RPMI7951 (cell line): ENCODE measurements around the gene ADGRG1. TPM values are rescaled to one million over a fixed set of nuclear protein-coding genes. Genes with fewer than 3 reads are reported as not detected.
A peak's percentile ranks its signal among the peaks of the same experiment; 100 is the strongest.

Experiments used
- DNase-seq: peaks from one replicate; pipeline ENCODE4 v3.0.0-alpha.2; 2012; ENCODE audit warnings: low read depth
- total RNA-seq: library from RNA; depleted of rRNA; stranded (reverse); fragments of >200 nt; shearing (Covaris generic); gene quantifications from 2 replicates; pipeline ENCODE4 v1.2.3, GENCODE V29; 2014

Gene ADGRG1
- total RNA-seq, 1 experiment from 2014 or later, result 3.7 TPM

DNA sequence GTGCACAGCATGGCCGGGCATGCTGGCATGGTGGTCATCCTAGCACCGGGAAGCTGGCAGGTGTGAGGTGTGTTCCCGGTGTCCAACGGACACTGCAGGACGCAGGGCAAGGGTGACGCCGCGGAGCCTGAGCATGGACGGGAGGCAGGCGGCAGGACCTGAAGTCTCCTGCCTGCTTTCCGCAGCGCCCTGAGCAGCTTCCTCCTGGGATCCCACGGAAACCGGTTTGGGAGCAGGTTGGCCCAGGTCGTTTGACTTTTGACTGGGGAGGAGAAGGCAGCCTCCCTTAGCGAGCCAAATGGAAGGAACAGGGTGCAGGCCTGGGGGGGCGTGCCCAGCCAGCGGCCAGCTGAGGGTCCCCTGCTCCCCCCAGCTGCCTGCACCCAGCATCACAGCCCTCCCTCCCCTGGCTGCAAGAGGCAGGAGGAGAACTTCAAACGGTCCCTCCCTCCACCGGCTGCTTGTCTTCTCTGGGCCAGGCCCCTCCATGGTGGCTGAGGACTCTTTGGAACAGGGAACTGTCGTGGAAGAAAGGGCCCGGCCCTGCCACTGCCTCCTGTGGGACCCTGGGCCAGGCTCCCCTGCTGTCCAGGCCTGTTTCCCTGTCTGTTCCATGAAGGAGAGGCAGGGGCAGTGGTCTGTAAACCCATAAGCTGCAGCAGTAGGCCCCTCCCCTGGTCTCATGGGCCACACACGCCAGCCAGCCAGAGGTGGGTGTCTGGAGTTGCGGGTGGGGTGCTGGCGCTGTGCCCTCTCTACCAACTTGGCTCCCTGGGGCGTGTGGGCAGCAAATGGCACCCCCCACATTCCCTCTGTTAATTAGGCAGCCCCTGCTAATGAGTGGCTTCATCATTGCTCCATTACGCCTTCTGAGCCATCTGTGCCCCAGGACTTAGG lies 7.8 kb upstream of the ADGRG1 start:
- DNase-seq, result no peak

DNA sequence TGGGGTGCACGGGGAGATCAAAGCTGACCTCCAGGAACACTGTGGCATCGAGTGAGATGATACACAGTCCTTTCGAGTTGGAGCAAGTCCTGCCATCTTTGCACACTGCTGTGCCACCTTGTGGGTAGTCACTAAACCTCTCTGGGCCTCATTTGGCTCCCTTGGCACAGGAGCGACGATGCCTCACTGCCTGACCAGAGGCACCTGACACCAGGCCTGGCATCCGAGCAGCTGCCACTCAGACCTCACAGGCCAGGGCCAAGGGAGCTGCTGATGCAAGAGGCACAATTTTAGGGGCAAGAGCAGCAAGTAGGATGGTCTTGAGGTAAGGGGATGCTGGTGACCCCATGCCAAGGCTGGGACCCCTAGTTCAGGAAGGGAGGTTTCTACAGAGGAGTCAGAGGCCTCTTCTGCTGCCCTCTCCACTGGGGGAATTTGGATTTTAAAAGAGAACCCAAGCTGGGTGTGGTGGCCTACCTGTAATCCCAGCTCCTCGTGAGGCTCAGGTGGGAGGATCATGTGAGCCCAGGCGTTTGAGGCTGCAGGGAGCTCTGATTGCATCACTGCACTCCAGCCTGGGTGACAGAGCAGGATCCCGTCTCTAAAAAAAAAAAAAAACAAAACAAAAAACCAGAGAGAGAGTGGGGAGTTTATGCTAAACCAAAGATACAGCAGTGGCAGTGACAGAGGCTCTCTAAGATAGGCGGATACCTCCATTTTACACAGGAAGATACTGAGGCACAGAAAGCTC lies 6.7 kb upstream of the ADGRG1 start:
- DNase-seq, result no peak

DNA sequence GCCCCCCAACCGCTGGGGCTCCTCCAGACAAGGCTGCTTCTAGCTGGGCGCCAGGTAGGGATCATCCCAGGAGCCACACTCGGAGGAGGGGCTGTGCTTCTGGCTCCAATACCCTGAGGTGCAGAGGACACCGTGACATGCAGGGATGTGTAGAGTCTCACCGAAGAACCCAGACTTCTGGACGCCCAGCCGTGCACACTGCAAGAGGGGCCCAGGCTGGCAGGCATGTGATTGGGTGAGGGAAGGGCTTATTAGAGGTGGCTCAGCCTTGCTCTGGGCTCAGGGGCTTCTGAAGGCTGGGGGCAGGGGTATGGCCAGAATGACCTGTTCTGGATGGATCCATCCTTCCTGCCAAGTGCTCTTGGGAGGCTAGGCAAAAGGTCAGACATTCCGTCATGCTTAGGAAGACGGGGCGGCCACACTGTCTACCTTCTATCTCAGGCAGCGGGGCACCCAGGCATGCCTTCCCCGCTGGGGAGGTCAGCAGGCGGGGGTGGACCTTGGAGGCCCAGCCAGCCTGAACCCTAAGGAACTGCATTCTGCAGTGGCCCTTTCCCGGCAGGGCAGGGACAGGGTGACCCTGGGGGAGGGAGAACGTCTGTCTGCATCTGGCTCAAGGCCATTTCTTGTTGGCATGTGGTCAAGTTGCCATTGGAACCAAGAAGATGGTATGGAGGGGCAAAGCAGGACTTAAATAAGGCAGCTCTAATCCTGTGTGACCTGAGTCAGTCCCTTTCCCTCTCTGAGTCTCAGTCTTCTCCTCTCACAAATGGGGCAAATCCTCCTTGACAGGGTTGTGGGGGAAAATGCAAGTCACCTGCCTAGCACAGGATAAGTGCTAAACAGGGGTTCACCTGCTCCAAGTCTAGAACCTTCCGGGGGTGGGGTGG lies 5.8 kb upstream of the ADGRG1 start:
- DNase-seq, result no peak

DNA sequence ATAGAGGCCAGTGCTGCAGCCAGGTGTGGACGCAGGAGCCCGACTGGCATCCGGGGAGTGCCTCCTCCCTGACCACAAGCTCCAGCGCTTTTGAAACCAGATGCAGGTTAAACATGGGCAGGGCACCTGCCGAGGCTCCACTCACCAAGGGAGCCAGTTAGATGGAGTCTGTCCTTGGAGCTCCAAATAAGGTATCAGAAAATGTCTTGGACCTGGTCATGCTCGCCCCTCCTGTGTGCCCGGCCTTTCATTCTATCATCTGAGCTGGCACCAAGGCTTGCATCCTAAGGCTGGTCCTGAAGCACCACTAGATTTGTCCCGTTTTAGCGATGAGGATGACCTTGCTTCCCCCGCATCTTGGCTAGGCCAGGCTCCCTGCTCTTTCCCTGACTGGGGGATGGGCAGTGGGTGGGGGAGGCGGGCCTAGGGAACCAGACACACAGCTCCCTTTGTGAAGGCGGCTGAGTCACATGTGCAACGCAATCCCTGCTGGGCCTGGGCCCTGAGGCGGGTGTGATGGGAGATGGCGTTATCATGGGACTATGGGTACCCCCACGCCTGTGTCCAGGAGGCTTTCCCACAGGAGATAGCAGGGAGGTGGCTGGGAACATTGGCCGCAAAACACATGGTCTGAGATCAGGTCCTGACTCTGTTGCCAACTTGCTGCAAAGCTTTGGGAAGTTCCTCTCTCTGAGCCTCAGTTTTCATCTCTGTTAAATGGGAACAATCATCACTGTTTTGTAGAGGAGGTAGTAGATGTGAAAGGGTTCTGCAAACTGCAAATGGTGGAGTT lies 5.0 kb upstream of the ADGRG1 start:
- DNase-seq, result peak; percentile 94

DNA sequence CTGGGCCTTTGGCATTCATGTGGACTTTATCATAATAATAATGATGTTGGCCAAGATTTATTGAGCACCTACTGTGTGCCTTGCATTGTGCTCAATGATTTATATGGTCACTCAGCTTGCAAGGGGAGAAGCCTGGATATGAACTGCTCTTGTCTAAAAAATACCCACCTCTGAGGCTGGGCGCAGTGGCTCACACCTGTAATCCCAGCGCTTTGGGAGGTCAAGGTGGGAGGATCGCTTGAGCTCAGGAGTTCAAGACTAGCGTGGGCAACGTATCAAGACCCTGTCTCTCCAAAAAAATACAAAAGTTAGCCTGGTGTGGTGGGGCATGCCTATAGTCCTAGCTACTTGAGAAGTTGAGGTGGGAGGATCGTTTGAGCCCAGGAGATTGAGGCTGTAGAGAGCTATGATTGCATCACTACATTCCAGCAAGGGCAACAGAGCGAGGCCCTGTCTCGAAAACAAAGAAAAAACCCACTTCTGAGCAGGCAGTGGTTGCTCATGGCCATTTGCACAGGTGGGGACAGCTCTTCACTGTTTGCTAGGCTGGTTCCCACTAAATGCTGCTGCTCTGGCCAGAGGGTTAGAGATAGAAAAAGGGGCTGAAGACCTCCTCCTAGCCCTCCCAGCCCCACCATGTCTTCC lies 4.3 kb upstream of the ADGRG1 start:
- no peak for DNase-seq

DNA sequence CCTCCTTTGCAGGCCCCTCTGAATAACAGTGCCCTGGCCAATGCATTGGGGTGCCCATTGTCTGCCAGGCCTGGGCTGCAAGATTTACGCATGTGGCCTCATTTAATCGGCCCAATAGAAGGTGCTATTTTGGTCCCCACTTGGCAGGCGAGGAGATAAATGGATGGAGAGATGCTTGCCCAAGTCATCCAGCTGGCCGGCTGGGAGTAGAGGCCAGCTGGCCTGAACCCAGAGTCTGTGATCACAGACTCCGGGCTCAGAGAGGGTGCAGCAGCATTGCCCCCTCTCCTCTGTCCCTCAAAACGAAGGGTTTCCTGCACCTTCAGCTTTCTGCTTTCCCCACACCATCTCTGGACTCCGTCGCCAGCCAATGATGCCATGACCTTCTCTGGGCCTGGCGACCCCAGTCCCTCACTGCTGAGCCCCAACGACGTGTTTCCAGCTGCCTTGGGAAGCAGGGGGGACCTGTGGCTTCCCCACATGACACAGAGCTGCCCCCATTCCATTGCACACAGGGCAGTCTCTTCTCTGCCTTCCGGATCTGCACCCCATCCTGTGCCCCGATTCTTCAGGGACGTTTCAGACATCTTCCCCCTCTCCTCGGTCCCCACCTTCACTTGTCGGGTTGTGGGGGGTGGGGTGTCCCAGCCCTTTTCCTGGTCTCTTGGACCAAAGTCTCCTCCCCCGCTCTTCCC lies 3.5 kb upstream of the ADGRG1 start:
- no peak for DNase-seq

DNA sequence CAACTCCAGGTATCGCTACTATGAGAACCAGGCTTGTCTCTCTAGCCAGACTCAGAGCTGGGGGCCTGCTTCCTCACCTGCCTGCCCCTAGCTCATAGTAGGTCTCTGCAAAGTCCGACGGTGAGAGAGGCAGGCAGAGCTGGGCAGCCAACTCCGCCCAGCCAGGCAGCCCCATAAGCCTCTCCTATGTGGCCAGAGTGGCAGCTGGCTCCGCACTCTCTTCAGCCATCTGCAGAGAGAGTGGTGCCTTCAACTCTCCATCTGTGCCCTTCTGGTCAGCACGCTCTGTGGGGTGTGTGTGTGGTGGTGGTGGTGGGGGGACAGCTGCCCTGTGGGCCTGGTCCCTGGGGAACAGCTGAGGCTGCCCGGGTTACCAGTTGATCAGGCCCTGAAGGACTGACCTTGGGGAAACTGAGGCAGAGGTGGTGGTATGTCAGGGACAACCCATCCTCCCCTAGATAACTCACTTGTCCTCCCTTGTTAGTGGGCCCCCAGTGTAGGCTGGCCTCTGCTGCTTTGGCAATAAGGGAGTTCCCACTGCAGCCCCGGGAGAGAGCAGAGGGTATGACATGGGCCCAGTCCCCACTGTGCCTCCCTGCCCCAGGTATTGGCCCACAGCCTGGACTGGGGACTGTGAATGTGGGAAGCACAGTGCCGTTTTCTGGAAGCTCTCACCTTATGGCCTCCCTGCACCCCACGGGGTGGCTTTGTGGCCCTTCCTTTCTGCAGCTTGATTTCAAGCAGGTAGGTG lies 1.8 kb upstream of the ADGRG1 start:
- DNase-seq, result no peak

DNA sequence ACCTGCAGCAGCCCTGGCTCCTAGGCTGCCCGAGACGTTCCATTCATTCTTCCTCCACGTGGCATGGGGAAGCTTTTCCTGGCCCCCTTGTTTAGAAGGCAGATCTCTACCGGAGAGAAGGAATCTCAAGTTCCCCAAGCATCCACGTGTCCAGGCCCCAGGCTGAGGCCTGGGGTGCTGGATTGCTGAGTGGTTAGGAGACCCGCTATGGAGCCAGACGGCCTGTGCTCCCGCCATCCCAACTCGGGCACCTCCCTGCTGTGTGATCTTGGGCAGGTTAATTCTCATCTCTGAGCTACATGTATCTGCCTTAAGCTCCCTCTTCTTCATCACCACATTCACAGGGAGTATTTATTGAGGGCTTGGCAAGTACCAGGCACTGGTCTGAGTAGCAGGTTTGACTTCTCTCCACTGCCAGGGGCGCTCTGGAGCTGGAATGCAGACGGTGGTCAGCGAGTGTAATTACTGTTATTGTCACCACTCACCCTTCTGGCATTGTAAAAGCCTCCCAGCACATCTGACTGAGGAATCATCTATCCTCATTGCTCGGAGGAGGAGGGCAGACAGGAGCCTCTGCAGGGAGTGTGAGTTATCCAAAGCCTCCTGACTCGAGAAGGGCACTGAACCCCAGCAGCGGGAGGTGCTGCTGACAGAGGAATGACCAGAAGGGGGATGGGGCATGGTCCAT lies 1.1 kb upstream of the ADGRG1 start:
- peak; percentile 93 for DNase-seq

DNA sequence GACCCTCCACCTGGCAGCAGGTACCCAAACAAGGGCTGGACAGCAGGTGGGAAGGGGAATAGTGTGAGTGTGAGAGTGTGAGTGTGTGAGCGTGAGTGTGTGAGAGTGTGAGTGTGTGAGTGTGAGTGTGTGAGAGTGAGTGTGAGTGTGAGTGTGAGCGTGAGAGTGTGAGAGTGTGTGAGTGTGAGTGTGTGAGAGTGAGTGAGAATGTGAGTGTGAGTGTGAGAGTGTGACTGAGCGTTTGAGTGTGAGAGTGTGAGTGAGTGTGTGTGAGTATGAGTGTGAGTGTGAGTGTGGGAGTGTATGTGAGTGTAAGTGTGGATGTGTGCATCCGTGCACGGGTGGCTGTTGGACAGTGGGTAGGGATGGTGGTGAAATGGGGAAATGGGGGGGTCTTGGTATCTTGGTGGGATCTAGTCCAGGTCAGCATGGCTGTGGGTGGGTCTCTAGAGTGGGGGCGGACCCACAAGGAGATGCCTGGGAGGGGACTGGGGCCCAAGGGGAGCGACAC lies 408 bp downstream of the ADGRG1 start:
- no peak for DNase-seq

DNA sequence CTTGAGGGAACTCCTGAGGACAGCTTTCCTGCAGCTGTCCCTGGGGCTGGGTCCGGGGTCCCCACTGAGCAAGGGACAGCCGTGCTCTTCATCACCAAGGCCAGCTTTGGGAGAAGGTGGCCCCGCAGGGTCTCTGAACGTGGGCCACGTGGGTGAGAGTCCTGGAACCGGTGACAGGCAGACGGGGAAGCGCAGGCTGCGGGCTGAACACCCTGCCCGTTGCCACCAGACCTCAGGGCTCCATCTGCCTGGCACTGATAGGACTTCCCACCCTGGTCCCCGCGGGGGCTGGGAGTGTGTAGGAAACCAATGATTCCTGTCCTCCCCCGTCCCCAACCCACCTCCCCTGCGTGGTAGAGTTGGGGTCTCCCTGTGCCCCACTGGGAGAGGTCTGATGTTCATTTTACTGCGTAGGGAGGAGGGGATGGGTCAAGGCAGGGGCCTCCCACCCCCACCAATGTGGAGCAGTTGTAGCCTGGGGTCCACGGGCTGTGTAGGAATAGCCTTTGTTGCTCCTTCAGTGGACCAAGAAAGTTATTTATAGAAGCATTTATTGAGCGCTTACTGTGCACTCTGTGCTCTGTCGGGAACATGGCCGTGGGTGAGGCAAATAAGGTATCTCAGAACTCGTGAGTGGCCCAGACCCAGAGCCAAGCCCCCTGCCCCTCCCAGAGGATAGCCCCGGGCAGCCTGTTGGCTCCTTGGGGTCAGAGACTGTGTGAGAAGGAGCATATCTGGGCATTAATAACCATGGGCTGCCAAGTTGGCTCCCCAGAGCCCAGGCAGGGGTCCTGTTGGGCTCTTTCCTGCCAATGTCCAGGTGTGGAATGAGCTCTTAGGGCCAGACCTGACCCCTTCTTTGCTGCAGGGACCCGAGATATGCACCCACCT lies 1.3 kb downstream of the ADGRG1 start:
- DNase-seq, result no peak

DNA sequence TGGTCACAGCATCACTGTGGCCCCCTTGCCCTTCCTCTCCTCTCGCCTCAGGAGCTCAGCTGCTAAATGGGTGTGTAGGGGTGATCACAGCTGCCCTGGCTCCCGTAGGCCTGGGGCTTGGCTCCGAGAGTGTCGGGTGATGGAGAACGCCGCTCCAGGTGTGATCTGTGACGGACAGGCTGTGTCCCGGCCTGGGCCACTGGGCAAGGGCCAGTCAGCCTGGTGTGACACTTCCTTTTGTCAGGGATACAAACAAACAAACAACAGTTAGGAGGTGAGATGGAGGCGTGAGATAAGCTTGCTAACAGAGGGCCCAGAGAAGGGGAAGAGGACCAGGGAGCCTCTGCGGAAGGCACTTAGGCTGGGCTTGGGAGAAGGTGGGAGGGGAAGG lies 2.0 kb downstream of the ADGRG1 start:
- DNase-seq, result no peak

DNA sequence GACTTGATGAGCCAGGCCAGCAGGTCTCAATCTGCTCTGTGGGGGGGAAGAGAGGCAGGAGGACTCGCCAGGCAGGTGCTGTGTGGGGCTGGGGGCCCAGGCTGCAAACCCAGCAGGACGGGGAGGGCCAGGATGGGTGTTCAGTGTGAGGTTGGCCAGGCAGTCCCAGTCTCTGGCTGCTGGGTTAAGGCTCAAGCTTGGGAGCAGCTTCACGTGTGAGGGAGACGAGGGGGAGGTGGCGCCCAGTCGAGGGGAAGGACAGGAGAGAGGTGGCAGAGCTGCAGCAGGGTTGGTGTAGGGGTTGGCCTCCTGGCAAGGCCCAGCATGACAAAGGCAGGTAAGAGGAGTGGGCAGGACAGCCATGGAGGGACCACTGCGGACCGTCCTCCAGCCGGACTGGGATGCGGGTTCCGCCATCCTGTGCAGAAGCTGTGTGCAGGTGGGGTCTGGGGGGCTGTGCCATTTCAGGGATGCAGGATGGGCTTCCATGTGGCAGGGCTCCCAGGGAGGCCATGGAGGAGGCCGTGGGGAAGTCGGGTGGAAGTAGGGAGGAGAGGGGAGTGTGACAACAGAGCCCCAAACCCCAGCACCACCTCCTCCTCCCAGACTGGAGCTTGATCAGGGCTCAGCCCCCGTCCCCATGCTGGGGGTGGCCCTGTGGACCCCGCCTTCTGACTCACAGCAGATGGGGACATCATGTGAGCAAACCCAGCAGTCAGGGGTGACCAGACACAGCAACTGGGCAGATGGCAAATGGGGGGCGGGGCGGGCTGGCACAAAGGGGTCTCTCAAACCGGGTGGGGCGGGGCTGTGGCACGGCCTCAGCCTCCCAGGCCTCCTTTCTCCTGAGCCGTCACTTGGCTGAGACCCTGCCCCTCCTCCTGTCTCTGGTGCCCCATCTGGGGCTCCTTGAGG lies 2.8 kb downstream of the ADGRG1 start:
- DNase-seq, result no peak

DNA sequence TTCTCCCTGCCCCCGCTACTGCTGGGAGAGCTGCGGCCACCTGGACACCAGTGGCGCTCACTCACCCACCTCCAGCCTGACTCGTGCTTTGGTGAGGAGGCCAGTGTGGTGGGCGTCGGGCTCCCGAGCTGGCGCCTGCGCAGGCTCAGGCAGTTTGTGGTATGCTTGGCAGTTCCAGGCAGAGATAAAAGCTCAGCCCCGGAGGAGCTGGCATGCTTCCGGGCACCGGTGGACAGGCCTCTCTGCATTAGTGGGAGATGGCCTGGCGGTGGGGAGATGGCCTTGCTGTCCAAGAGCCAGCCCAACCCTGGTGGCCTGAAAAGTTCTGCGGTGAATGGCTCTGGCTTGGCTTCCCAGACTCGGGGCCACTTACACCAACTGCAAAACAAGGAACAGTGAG lies 4.1 kb downstream of the ADGRG1 start:
- DNase-seq, result peak; percentile 61

DNA sequence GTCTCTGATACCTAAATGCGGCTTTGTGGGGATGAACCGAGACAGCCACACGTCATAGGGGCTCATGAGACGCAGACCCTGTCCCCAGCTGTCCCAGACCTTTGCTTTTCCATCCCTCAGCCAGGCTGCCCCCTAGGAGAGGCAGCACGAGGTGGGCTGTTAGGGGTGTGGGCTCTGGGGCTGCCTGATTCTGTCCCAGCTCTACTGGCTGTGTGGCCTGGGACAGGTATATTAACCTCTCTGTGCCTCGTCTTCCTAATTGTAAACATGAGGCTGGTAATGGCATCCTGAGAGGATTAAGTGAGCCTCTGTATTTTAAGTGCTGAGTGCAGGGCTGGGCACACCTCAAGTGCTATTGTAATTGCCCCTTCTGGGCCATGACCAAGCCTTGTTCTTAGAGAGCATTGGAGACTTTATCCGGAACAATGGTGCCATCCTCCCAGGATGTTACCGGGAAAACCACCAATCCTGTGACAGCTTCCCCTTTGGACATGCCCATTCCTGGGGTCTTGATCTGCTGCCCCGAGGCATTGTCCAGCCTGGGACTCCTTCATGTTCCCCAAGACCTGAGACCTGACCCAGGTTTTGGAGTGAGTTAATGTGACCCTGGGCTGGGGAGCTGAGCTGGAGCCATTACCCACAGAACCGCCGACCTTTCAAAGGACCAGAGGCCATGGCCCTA lies 5.1 kb downstream of the ADGRG1 start:
- no peak for DNase-seq

DNA sequence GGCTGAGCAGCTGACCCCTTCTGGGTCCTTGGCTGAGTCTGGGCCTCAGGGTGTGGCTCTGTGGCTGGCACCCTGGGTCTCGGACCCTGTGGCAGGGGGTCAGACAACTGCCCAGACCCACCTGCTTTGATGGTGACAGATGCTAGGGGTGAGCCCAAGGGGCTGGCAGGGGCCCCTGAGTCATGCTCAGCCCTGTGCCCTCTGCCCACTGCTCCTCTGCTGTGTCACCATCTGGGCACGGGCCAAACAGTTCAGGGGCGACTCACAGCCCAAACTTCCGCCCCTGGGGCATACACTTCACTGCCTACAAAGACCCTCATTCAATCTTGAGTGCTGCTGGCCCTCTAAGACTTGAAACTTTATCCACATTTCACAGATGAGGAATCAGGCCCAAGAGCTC lies 5.7 kb downstream of the ADGRG1 start:
- DNase-seq, result peak; percentile 90
